ENCODE data around the gene DCC.

DNA sequence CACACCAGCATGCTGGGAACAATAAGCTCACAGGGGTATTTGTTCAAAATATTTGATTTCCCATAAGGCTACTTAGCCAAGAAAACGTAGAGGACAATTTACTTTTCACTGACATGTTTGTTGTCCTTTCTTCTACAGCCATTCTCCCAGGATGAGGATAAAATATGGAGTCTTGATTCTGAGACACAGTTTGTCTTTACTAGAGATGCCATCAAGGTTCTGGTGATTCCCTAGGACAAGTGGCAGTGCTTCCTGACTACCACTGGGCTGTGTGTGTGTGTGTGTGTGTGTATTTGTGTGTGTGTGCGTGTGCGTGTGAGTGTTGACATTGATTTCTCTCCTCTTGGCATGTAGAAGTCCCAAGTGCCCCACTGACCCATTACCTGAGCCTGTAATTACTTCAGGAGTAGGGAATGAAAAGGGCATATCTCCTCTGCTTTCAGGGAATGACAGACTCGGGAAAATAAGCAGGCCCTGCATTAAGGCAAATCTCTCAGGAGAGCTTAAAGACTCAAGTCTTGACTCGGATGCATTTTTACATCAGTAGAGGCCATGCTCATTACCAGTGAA, 761.6 kb downstream of the DCC start:
- TF ChIP-seq, protein P1, sequence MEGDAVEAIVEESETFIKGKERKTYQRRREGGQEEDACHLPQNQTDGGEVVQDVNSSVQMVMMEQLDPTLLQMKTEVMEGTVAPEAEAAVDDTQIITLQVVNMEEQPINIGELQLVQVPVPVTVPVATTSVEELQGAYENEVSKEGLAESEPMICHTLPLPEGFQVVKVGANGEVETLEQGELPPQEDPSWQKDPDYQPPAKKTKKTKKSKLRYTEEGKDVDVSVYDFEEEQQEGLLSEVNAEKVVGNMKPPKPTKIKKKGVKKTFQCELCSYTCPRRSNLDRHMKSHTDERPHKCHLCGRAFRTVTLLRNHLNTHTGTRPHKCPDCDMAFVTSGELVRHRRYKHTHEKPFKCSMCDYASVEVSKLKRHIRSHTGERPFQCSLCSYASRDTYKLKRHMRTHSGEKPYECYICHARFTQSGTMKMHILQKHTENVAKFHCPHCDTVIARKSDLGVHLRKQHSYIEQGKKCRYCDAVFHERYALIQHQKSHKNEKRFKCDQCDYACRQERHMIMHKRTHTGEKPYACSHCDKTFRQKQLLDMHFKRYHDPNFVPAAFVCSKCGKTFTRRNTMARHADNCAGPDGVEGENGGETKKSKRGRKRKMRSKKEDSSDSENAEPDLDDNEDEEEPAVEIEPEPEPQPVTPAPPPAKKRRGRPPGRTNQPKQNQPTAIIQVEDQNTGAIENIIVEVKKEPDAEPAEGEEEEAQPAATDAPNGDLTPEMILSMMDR (conservative IDR thresholded peaks at IDR 0.05 in 1 of 2, IDR thresholded peaks at IDR 0.05 in 1 of 2; ENCODE audit: low read depth in 1 of 2, low read length in 2 of 2), result no peak
- TF ChIP-seq EZH2 (IDR thresholded peaks at IDR 0.05; ENCODE audit: low read length, missing control alignments), result no peak

All from fibroblast of lung (primary cell).